HG02763 (cell line): ENCODE results near the gene ZNF790.
"Not testable (repeated sequence)": the region's sequence is repeated elsewhere in the genome, so short reads cannot be mapped to it uniquely, and the experiment has no call there.

Source experiments
- ATAC-seq: cut with Tn5 transposase; IDR thresholded peaks from one replicate; pipeline ENCODE4 v1.9.1; 2021; ENCODE audit warnings: mild to moderate bottlenecking, moderate library complexity; ENCODE audit not compliant: unreplicated experiment

ZNF790 gene

DNA sequence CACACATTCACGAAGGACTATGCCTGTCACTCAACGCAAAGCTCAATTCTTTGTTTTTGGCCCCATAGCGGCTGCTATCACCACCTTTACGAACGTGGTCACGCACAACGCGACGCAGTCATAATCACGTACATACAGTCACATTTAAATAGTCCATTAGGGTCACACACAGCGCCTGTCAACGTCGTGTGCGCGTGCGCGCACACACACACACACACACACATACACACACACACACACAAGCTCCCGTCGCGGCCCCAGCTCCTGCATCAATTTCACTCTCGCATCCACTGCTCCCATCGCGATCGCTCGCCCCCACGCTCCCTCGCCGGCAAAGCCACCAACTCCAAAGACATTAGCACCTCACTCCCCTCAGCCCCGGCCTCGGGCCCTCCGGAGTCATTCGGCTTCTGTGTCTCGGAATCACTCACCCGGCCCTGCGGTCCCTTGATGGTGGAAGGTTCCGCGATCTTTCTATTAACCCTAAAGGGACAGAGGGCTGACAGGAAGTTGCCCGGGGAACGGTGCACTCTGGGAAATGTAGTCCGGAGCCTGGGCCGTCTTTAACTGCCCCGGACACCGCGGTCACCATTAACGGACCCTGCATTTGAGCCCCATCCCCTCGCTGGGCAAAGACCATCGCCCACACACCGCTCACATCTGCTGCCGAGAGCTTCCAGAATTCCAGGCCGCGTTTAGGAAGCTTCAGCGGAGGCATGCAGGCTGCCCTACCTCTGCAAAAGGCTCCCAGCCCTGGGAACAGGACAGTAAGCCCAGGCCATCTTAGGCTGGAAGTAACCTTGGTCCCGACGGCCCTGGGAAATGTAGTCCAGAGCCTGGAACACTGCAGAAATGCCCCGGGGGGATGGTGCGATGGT lies at the start of gene ZNF790:
ZNF790 (minus strand) TSS at position 482 of the 878 bp plus-strand sequence. CDS start 12,768 bp downstream, outside the sequence.
- peak; percentile 89 for ATAC-seq

DNA sequence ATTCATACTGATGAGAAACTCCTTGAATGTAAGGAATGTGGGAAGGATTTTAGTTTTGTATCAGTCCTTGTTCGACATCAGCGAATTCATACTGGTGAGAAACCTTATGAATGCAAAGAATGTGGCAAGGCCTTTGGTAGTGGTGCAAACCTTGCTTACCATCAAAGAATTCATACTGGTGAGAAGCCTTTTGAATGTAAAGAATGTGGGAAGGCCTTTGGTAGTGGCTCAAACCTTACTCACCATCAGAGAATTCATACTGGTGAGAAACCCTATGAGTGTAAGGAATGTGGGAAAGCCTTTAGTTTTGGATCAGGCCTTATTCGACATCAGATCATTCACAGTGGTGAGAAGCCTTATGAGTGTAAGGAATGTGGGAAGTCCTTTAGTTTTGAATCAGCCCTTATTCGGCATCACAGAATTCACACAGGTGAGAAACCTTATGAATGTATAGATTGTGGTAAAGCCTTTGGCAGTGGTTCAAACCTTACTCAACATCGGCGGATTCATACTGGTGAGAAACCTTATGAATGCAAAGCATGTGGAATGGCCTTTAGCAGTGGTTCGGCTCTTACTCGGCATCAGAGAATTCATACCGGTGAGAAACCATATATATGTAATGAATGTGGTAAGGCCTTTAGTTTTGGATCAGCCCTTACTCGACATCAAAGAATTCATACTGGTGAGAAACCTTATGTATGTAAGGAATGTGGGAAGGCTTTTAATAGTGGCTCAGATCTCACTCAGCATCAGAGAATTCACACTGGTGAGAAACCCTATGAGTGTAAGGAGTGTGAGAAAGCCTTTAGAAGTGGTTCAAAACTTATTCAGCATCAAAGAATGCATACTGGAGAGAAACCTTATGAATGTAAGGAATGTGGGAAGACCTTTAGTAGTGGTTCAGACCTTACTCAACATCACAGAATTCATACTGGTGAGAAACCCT lies 39.1 kb upstream of the ZNF790 start:
- no peak for ATAC-seq

DNA sequence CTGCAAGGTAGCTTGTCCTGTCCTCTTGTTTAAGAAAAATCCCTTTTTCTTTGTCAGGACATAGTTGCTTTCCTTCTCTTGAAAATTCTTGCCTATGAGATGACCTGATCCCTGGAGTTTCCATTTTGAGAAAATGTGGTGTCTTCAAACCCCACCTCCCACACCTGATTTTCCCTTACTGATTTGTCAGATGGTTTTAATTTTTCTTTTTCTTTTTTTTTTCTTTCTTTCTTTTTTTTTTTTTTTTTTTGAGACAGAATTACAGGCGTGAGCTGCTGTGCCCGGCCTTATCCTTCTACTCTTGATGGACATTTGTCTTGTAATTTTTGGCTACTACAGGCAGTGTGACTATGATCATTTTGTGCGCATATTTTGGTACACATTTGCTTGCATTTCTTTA lies 13.7 kb upstream of the ZNF790 start:
- ATAC-seq, result no peak

DNA sequence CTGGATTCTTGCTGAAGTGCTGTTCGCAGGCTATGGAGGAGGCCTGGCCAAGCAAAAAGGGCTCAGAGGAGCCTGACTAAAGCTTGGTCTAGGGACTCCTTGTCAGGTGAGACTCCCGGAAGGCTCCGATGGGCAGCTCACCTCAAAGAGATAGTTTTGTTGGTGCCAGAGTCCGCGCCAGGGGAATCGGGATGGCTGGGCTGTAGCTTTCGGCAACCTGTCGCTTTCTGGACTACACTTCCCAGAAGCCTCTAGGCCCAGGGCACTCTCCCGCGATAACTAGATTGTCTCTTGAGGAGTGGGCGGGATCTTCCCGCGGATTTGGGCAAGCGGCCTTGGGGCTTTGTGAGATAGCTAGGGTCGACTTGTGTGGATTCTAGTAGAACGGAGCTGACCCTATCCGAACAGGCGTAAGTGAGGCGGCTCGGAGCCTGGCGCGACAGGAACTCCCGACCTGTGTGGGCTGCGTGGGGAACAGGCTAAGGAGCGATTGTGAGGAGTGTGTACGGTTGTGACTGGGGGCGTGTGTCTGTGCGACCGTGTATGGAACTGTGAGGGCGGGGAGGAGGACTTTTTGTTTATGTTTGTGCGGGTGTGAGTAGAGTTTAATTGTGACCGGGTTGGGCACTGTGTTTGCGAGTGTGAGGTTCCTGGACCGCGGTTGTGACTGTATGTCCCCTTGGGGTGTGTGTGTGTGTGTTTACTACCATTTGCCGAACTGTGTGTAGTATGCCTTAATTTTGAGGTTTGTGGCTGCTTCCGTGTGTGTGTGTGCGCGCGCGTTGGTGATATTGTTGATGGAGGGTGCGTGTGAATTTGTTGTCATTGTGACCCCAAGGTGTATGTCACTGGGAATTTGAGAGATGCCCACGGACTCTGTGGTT lies 12.6 kb upstream of the ZNF790 start, which contains the start of gene ZNF345:
ZNF345 (plus strand) TSS at position 318 of the 884 bp plus-strand sequence. CDS start 25,955 bp downstream, outside the sequence.
- ATAC-seq, result peak; percentile 83

DNA sequence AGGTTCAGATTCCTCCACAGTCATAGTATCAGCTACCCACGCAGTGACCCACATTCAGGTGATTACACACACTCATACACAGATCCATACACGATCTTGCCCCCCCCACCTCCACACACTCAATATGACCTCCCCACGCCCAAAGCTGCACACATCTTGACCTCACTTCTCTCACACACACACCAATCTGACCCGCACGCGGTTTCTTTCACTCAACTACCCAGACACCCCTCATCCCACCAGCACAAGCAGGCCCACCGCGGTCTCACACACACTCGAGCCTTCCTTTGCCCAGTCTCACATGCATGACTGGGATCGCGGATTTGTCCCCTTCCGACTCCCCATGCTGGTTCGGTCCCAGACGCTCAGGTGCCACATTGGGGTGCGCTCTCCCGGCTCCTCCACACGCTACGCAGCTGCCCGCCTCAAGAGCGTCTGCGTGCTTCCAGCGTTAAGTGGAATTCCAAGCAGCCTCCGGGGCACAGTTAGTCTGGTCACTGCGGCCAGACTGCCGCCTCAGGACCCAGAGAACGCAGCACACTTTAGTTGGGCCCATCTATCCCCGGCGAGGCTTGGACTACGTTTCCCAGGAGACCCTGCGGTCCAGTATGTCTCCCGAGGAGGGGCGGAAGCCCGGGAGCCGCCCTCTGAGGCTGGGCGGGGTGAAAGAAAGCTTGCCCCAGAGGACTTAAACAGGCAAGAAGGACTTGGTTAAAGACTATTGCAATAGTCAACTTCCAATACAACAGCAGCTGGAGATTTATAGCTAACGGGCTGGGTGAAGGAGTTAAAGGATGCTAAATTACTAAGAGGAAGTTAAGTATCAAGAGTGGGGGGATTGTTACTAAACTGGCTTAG lies 11.7 kb upstream of the ZNF790 start:
- peak; percentile 74 for ATAC-seq

DNA sequence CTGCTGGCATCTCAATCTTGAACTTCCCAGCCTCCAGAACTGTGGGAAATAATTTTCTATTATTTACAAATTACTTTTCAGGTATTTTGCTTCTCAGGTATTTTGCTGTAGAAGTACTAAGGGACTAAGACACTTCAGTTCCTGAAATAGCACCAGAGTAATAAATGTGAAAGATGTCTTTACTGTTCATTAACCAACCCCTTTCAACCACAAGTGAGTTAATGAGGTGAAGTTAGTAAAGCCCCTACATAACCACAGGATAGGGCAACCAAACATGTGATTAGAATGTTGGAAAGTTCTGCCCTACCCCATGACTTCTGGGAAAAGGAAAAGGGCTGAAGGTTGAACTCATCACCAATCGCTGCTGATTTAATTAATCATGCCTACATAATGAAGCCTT lies 9.8 kb upstream of the ZNF790 start:
- ATAC-seq, result no peak

DNA sequence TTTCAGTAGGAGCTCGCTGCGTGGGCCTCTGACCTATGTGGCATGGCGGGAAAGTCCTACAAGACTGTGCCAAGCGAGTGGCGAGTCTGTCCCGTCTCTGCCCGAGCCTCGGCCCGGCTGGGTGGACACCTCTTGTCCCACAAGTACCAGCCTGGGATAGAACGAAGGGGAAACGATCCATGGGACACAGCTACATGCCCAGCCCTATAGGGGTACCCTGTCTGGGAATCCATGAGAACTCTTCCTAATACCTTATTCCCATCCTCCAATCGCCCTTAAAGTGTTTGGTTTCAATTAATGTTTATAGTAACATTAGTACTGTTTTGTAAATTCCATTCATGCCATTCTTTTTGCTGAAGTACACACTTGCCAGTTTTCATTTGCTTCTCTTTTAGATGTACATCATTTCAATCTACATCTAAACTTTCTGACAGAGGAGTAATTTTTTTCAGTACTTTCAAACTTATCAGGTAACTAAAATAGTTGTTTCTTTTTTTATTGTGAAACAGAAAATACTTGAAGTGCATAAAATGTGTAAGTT lies 667 bp upstream of the ZNF790 start:
- ATAC-seq, result no peak

DNA sequence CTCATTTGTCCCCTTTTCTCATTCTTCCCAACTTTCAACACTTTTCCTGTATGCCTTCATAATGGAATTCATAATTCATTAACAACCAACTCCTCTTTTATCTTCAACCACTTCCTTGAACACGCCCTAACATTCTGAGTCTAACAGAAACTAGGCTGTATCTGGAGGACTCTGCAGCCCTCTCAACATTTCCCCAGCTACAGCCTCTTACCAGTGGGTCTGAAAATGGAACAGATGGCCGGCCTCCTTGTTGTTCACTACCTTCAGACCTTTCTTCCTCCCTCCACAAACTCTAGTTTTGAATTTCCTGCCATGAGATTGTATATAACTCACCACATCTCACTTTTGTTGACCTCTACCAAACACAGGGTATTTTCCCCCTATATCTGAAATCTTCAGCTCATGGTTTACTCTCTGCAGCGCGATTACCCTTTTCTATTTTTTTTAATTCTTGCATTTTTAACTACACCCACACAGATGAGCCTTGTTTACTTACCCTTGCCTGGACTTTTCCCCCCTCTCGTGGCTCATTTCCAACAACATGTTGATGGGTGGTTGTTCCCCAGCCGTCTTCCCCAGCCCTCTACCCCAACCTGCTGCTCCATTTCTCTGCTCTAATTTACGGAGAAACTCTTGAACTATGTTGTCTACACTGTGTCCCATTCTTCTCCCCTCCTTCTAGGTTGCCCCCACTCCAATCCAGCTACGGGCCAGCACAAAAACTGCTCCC lies 846 bp downstream of the ZNF790 start:
- ATAC-seq, result peak; percentile 14

DNA sequence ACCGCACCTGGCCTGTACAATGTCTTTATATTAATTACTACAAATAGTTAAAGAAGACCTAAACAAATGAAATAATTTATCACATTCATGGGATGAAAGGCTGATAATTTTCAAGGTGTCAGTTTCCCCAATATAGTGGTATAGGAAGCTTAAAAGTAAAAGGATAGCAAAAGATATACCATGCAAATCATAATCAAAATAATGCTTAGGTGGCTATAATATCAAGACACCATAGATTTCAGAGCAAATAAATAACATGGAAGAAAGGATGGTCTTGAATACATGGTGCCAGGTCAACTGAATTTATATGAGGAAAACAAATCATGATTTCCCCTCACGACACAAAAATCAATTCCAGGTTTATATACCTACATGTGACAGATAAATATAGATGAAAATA lies 4.8 kb downstream of the ZNF790 start:
- ATAC-seq, result no peak

DNA sequence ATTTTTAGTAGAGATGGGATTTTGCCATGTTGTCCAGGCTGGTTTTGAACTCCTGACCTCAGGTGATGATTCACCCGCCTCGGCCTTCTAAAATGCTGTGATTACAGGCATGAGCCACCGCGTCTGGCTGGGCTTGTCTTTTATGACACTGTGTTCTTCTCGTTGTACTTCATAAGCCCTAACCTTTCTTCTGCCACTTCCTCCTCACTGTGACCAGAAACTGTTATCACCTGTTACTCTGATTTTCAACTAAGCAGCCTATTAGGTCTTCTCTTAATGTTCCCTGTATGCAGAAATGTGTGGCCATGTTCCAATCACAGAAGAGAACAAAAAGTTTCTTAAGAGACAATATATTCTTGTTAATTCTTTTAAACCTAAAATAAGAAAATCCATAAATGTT lies 16.4 kb downstream of the ZNF790 start:
- no peak for ATAC-seq

DNA sequence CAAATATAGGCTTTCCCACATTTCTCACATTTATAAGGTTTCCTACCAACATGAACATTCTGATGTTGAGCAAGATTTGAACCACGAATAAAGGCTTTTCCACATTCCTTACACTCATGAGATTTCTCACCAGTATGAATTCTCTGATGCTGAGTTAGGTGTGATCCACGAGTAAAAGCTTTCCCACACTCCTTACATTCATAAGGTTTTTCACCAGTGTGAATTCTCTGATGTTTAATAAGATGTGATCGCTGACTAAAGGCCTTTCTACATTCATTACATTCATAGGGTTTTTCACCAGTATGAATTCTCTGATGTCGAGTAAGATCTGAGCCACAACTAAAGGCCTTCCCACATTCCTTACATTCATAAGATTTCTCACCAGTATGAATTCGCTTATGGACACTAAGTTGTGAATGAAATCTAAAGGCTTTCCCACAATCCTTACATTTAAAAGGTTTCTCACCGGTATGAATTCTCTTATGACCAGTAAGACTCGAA lies 19.0 kb downstream of the ZNF790 start:
- ATAC-seq, result no peak

DNA sequence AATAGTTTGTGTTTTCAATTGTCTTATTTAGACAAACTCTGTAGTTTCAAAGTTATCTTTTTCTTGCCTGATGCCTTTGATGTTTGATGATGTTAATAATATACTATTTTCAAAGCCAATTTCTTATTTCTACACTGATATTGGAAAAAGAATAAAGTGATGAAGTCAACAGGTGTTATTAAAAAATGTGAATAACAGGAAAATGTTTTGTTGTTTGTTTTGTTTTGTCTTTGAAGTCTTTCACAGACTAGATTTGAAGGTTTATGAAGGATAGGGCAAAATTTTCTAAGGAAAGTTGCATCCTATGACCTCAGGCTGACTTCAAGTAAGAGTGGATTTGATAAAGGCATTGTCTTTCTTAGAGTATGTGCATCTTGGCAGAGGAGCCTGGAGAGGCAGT lies 31.2 kb downstream of the ZNF790 start:
- no peak for ATAC-seq

DNA sequence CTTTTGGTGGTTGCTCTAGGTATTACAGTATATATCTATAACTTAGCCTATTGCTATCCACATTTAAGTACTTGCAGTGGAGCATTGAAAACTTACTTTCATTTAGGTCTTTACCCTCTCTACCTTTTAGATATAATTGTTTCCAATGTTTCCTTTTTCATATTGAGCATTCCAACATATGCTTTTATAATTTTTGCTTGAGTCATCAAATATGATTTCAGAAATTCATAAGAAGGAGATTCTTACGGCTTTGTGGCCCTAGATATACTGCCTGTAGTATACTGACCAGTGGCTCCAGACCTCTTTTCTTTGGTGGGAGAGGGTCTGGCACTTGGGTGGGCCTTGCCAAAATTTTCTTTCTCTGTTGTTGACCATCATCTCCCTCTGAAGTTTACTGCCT lies 32.8 kb downstream of the ZNF790 start:
- ATAC-seq, result no peak

DNA sequence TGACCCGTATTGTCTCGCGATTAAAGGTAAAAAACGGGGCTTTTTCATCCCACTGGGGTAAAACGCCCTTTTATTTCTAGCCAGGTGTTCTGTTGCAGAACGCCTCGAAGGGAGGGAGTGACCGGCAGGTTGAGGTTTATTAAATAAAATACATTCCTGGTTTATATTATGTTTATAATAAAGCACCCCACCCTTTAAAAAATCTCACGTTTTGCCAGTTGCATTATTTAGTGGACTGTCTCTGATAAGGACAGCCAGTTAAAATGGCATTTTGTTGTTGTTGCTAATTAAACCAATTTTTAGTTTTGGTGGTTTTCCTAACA lies 40.4 kb downstream of the ZNF790 start:
- ATAC-seq, result no peak

DNA sequence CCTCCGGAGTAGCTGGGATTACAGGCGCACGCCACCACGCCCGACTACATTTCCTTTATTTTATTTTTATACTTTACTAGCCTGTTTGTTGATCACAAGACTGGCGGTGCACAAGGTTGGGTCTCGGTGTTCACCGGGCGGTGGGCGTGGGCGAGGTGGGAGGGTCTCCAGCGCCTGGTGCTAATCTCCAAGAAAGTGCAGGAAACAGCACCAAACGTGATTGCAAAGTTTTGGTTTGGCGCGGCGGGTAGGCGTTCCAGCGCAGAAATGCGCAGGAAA lies 41.5 kb downstream of the ZNF790 start:
- no peak for ATAC-seq

DNA sequence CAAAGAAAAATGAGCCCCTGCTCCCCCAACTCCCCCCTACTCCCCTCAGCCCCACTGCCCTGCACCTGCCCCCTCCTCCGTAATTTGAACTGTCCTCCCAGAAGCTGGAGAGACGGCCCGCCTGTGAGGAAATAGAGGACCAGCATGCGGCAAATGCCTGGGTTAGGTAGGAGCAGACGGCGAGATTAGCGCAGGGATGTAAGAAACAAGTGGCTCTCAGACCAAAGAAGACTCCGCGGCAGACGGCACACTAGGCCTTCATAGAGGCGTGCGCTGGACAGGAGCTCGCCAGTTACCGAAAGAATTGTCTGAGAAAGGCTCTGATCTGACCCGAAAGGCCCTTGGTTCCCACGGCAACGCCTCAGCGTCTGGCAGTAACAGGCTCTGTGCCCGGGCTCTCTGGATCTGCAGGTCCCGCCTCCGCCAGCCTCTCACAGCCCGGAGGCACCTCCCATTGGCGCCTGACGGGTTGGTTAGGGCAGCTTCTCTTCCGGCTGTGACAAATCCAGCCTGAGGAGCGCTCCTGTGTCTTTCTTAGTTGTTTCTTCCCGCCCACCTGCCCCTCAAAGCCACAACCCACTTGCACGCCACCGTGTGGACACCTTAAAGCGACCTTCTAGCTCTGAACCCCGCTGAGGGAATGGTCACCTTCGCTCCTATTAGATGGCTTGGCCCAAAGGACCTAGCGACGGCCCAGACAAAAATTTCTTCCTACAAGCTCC lies 46.6 kb downstream of the ZNF790 start:
- ATAC-seq, result not testable (repeated sequence)

DNA sequence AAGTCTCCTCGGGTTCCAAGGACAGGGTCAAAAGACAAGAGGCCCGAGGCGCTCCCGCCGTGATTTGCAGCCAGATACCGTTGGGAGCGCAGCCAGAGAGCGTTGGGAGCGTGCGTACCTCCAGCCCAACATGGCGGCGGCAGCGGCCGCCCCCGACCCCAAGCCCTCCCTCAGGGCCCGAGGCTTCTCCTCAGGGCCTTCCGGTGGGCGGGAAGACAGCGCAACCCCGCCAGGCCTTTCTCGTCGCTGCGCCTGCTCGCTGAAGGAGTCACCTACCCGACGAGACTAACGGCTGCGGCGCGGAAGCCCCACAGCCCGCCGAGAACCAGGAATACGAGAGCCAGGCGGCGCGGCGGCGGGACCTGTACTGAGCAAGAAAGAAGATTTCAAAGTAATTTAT lies 62.4 kb downstream of the ZNF790 start:
- no peak for ATAC-seq

DNA sequence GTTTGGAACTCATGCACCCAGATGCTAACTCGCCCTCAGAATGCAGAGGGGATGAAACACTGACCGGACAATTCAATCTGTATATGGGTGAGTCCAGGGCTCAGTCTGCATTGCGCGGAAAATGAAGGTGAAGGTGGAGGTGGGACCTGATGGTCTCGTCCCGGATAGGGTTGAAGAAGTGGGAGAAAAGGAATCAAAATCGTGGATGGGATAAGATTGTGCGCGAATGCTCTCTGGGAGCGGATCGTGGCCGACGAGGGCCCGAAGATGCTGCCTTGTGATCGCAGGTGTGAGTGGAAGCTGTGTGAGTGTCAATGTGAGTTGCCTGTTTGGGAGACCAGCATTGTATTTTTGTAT lies 65.0 kb downstream of the ZNF790 start:
- ATAC-seq, result peak; percentile 11
